Renal pelvis (tissue), 4 donors: ENCODE data around the gene B4GALNT2. TPM values are rescaled to one million over a fixed set of nuclear protein-coding genes. Genes with fewer than 3 reads are reported as not detected.
"Not testable (repeated sequence)": the region's sequence is repeated elsewhere in the genome, so short reads cannot be mapped to it uniquely, and the experiment has no call there.

Experiments used
- DNase-seq: peaks from one replicate; pipeline ENCODE4 v3.0.0-alpha.2; 2013
- polyA plus RNA-seq, 3 donors: library from polyadenylated mRNA; unstranded; fragments of 120-200 nt; gene quantifications; one replicate each; pipeline ENCODE4 v1.2.1, GENCODE V29; 2013; ENCODE audit not compliant: insufficient read length in 3 of 3

Gene B4GALNT2
- polyA plus RNA-seq, 3 donors: 0.46 to 3.3 (median 1.2) TPM

DNA sequence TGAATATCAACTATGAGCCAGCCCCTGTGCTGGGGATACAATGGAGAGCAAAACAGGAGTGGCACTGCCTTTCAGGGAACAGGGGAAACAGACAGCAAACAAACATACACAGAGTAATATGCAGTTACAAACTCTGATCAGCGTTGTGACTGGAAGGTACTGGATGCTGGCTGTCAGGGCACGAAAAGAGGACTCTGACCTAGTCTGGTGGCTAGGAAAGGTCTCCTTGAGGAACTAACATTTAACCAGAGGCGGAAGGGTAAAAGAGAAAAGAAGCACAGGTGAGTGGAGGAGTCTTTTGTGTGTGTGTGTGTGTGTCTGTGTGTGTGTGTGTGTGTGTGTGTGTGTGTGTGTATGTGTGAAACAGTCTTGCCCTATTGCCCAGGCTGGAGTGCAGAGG is 12.4 kb upstream of the B4GALNT2 start:
- no peak for DNase-seq

DNA sequence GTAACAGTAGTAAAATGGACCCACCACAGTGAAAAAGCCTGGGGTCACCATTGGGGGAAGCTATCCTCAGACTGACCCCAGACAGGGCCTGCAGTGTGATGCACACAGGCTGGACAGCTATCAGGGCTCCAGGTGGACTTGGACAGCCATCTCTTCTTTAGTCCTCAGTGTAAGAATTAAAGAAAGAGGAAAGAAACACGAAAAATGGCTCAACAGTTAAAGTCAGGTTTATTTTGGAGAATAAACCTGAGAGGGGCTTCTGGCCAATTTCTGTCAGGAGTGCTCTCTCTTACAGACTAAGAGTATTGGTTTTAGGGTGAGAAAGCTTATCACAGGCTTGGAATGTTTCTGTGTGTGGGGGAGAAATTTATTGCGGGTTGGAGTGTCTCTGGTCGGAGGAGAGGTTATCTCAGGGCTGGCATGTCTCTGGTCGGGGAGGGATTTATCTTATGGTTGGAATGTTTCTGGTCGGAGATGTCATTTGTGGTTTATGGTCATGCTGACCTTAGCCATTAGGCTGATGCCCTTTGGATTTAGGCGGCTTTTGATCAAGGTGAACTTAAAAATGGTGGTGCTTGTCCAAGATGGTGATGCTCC is 10.8 kb upstream of the B4GALNT2 start:
- no peak for DNase-seq

DNA sequence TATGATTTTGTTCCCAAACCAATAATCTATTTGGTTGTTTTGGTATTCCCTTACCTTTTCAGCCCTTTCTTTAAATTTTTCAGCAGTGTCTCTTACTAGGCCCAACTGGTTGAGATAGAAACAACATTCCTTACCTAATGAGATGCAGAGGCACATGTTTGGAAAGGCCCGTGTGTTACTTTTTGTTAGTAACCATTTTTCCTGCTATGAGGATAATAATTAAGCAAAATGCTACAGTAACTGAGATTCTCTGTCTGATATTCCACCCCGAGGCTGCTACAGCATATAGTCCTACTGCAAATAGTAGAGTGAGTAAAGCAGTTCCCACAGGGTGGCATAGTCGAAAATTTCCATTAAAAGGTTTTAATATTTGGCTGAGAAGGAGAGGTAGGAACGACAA is 10.0 kb upstream of the B4GALNT2 start:
- no peak for DNase-seq

DNA sequence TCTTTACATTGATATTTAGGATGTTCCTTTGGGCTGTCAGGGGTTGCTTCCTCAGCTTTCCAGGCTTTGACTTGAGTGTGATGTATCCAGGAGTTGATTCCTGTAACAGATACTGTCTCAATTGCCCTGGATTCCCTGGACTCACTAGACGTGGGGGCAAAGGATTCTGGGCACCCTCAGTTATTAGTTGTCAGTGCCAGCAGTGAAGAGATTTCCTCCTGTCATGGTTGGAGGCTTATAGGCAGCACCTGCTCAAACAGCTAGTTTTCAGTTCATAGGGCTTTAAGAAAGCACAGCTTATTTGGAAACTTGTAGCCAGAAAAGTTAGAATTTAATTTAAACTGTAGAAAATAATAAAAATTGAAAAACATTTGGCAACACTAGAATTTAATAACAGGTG is 9.5 kb upstream of the B4GALNT2 start:
- DNase-seq: no peak

DNA sequence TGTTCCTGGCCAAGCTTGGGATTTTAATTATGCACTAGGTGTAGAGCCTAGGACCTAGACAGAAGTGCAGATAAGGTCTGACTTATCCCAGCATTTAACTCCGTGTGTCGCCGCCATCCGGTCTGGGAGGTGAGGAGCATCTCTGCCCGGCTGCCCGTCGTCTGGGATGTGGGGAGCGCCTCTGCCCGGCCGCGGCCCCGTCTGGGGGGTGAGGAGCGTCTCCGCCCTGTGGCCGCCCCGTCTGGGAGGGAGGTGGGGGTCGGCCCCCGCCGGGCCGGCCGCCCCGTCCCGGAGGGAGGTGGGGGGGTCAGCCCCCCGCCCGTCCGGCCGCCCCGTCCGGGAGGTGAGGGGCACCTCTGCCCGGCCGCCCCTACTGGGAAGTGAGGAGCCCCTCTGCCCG is 7.1 kb upstream of the B4GALNT2 start:
- DNase-seq: no peak

DNA sequence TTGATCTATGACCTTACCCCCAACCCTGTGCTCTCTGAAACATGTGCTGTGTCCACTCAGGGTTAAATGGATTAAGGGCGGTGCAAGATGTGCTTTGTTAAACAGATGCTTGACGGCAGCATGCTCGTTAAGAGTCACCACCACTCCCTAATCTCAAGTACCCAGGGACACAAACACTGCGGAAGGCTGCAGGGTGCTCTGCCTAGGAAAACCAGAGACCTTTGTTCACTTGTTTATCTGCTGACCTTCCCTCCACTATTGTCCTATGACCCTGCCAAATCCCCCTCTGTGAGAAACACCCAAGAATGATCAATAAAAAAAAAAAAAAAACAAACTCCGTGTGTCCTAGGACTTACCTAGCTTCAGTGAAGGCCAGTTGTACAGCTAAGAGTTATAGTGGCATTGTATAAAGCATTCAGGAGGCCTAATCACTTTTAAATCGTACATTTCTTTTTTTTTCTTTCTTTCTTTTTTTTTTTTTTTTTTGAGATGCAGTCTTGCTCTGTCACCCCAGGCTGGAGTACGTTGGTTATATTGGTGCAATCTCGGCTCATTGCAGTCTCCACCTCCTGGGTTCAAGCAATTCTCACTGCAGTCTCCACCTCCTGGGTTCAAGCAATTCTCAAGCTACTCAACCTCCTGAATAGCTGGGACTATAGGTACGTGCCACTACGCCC is 6.2 kb upstream of the B4GALNT2 start:
- DNase-seq: not testable (repeated sequence)

DNA sequence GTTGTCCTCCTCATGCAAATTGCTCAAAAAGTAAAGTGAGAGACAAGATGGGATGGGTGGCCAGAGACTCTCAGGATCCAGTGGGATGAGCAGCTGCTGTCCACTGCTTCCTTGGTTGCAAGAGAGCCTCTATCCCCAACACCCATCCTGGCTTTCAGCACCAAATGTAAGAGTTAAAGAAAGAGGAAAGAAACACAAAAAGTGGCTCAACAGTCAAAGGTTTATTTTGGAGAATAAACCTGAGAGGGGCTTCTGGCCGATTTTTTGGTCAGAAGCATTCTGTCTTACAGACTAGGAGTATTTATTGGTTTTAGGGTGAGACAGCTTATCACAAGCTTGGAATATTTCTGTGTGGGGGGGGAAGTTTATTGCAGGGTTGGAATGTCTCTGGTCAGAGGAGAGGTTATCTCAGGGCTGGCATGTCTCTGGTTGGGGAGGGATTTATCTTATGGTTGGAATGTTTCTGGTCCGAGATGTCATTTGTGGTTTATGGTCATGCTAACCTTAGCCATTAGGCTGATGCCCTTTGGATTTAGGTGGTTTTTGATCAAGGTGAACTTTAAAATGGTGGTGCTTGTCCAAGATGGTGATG is 3.1 kb upstream of the B4GALNT2 start:
- DNase-seq: not testable (repeated sequence)

DNA sequence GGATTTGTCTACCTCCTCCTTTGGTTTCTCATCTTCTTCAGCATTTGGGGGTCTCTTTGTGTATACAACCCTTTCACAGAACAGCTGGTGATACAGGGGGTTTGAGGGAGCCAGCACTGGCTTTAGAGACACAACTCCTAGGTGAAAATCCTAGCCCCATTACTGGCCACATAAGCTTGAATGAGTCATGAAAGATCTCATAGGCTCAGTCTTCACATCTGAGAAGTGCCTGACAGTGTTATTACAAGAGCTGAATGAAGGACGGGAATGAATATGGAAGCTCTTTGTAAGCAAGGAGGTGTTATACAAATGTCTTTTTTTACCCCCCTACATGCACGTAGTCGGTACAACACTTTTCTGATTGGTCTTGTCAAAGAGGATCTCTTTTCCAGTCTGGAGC is 1.7 kb upstream of the B4GALNT2 start:
- no peak for DNase-seq

DNA sequence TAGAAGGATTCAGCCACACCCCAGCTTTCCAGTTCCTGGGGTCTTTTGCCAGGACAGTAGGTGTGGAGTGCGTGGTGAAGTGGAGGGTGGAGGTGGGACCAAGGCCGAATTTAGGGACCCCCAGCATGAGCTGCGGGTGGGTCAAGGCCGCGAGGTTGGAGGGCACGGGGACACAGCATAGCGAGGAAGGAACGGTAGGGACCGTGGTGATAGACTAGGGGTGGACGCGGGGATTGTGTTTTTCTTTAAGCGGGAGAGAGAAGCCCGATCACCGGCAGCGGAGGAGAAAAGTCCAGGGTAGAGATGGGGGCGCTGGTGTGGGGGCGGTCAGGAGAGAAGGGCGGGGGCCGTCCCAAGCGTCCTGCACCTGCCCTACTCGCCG is 261 bp upstream of the B4GALNT2 start:
- no peak for DNase-seq

DNA sequence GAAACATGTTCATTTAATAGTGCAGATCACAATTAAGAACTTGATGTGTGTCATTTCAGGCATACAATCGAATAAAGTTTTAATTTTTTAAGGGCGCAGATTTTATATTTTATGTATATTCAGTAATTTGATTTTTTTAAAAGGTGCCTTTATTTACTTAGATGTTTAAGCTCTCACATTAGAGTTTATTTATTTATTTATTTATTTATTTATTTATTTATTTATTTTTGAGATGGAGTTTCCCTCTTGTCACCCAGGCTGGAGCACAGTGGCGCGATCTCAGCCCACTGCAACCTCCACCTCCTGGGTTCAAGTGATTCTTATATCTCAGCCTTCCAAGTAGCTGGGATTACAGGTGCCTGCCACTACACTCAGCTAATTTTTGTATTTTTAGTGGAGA is 3.8 kb downstream of the B4GALNT2 start:
- DNase-seq: no peak

DNA sequence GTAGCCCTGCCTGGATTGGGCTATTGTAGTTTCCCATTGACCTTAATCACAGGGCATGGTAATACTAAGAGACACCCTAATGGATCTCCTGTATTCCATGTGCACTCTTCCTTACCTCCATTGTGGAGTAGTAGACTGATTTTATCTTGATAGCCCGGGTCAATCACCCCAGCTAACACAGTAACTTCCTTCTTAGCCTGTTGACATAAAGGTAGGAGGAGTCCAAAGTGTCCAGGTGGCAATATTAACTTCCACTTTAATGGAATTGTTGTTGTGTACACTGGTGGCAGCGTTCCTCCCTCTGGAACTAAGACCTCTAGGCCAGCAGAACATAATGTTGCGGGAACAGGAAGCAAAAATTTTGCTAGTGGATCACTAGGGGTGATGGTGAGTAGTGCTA is 13.1 kb downstream of the B4GALNT2 start:
- not testable (repeated sequence) for DNase-seq

DNA sequence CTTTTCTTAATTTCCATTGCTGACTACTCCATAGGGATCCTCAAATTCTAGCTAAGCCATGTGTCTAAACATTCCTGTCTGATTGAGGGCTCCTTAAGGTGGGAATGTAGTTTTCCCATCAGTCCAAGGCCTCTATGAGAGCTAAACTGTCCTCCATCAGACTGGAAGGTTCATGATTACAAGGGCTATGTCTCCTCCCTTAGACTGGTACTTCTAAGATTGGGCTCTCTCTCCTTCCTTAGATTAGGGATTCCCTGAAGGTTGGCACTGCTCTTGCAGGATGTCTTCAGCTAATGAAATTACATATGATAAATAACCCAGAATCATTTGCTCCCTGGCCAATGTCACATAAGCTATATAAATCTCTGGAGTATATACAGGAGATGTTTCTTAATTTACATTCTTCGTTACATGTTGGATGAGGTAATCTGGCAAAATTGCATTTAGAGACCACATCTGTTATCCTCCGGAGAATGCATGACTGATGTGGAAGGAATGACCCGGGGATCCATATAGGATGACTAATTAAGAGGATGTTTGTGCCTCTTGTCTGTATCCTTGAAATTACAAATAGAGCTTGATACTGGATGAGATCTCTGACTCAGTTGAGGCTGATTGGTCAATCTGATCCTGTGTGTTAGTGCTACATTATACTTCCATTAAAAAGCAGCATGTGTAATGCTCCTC is 14.2 kb downstream of the B4GALNT2 start:
- DNase-seq: no peak

DNA sequence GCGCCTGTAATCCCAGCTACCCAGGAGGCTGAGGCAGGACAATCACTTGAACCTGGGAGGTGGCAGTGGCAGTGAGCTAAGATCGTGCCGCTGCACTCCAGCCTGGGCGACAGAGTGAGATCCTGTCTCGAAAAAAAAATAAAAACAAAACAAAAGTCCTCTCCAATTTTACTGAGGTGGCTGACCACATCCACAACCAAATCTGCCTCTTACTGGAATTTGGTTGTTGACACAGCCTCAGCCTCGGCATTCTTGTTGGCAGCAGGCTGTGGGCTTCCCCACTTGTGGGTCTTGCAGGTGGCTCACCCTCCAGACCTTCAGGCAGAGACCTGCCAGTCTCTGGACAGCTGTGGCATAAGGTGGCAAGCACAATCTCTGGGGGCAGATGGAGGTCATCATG is 15.6 kb downstream of the B4GALNT2 start:
- DNase-seq: no peak

DNA sequence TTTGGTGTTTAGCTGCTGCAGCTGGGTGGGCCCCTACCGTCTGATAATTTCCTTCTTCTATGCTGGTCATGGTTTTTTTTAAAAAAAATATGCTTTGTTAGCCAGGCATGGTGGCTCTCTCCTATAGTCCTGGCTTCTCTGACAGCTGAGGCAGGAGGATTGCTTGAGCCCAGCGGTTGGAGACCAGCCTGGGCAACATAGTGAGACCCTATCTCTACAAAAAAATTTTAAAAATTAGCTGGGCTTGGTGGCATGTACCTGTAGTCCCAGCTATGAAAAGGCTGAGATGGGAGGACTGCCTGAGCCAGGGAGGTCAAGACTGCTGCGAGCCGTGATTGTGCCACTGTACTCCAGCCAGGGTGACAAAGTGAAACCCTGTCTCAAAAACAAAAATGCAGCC is 19.4 kb downstream of the B4GALNT2 start:
- DNase-seq: no peak

DNA sequence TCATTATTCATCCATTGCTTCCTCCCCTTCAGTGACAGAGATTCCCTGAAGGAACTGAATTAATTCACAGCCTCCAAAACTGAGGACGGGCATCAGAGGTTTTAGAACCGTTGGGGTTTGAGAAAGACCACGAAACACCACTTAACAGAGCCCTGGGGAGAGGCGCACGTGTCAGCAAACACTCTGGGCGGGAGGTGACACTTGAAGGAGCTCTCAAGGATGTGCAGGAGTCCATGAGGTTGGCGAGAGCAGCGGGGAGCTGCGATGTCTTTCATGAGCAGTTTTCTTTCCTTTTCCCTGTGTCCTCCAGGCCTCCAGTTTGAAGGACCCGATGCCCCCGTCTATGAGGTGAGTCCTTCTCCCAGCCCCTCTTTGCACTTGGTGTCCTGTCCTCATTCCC is 23.7 kb downstream of the B4GALNT2 start:
- no peak for DNase-seq

DNA sequence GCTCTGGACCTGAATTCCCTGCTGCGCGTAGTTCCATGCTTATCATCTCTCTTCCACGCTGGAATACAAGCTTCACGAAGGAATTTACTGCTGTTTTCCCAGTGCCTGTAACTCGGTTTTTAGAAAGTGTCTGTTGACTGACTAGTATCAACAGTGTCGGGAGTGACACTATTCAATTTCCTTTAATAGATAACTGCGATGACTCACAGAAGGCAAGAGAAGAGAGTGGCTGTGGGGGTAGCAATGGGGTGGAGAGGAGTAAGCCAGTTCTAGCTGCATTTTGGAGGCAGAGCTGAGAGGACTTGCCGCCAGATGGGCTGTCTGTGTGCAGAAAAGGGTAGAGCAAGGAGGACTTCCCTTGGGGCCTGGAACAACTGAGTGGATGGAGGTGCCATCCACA is 25.2 kb downstream of the B4GALNT2 start:
- DNase-seq: no peak

DNA sequence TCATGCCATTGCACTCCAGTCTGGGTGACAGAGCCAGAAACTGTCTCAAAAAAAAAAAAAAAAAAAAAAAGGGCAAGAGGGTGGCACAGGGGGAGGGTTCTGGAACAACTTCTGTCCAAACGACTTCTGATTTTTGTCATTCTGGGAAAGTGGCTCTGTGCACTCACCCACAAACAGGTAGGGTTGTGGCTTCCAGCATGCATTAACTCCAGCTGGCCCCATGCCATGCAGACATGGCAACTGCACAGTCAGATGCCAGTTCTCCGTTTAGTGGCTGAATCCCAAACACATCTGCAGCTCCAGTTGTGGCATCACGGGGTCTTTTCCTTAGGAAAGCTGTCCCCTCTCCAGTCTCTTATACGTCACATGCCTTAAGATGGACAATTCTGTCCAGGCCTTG is 30.3 kb downstream of the B4GALNT2 start:
- DNase-seq: no peak

DNA sequence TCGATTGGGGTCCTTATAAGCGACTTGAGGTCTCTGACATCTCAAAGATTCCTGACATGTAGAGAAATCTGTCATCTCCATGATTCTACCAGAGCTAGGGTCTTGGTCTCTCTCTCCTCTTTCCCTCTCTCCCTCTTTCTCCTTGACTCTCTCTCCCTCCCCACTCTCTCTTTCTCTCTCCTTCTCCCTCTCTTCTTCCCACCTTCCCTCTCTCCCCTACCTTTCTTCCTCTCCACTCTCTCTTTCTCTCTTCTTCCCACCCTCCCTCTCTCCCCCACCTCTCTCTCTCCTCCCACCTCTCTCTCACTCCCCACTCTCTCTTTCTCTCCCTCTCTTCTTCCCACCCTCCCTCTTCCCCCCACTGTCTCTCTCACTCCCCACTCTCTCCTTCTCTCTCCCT is 32.6 kb downstream of the B4GALNT2 start:
- no peak for DNase-seq

DNA sequence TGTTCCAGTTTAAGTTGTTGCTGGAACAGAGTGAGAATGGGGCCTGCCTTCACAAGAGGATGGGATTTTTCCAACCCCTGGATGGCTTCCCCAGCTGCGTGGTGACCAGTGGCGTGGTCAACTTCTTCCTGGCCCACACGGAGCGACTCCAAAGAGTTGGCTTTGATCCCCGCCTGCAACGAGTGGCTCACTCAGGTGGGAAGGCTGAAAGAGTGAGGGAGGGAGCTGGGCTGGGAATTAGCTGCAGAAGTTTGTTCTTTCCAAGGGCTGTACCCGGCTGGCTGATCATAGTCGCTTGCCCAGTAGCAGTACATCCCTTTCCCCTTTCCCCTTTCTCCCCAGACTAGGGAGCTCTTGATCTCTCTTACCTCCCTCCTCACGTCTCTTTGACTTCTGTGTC is 36.1 kb downstream of the B4GALNT2 start:
- DNase-seq: no peak

DNA sequence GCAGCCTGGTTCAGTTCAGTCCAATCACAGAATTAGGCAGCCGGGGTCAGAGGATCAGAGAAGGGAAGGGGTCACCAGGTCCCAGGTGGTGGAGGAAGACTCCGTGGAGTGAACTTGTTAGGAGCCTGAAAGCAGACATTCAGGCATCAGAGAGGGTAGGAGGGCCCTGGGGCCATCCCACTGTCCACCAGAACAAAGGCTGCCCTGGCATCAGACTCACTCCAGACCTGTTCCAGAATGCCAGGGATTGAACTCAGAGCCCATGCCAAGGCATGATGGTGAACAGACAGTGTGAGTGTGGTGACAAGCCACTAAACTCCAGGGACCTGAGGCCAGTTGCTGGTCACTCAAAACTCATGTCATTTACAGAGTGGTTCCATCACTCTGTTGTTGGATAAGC is 37.6 kb downstream of the B4GALNT2 start:
- no peak for DNase-seq

DNA sequence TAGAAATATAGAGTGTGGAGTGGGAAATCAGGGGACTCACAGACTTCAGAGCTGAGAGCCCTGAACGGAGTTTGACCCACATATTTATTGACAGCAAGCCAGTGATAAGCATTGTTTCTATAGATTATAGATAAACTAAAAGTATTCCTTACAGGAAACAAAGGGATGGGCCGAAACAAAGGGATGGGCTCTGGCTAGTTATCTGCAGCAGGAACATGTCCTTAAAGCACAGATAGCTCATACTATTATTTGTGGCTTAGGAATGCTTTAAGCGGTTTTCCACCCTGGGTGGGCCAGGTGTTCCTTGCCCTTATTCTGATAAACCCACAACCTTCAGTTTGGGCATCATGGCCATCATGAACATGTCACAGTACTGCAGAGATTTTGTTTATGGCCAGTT is 38.1 kb downstream of the B4GALNT2 start:
- not testable (repeated sequence) for DNase-seq

DNA sequence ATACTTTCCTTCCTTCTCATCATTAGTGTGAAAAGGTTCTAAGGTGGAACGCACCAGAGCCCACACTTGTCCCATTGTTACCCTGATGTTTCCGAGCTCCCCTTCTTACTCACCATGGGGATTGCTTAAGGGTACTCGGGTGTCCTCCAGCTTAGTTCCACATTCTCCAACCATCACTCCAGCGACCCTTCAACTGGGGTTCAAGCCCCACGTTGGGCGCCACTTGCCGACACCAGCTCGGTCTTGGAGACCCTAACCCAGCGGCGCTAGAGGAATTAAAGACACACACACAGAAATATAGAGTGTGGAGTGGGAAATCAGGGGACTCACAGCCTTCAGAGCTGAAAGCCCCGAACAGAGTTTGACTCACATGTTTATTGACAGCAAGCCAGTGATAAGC is 43.4 kb downstream of the B4GALNT2 start:
- DNase-seq: not testable (repeated sequence)

DNA sequence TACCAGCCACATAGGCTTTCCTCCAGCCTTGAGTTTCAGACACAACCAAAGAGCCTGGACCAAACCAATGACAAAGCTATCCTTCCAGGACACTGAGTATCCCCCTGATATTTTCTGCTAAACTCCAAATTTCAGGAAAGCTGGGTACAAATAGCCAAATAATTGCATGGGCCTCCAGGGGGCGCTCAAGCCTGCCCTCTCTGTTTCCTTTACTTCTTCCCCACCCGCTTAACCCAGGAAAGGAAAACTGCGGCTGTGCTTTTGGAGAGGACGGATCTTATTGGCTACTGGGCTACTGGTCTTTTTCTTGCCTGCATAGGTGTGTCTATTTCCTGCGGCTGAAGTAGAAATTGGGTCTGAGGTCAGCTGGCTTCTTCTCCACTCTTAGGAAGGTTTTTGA is 47.7 kb downstream of the B4GALNT2 start:
- DNase-seq: peak; percentile 16
